NCI-H187 treated with DMSO at 0.1 percent for 48 hours (cell line): Measurements from ENCODE around the gene NSG2.
"Not testable (repeated sequence)": the region's sequence is repeated elsewhere in the genome, so short reads cannot be mapped to it uniquely, and the experiment has no call there.

Experiments
- DNase-seq: peaks from one replicate; lab custom pipeline; 2025; lab: John Stamatoyannopoulos, UW

NSG2 gene

GRCh38 chr5:174045470-174046025, at the start of gene NSG2:
TSS of gene NSG2 (plus strand) at chr5:174045706. CDS start at chr5:174046756, 1,050 bp downstream.
- peak; percentile 65 for DNase-seq

GRCh38 chr5:173997331-173997730, 48.2 kb upstream of the NSG2 start:
- no peak for DNase-seq

GRCh38 chr5:173998531-173998930, 47.0 kb upstream of the NSG2 start:
- DNase-seq = no peak

GRCh38 chr5:174000076-174000475, 45.4 kb upstream of the NSG2 start:
- DNase-seq = no peak

GRCh38 chr5:174003795-174004194, 41.7 kb upstream of the NSG2 start:
- no peak for DNase-seq

- no peak for DNase-seq
These were observed 36.6 kb upstream of the NSG2 start for GRCh38 chr5:174008922-174009321.

GRCh38 chr5:174010365-174010764, 35.1 kb upstream of the NSG2 start:
- DNase-seq = no peak

GRCh38 chr5:174011441-174011840, 34.1 kb upstream of the NSG2 start:
- no peak for DNase-seq

- not testable (repeated sequence) for DNase-seq
These were observed 25.2 kb upstream of the NSG2 start for GRCh38 chr5:174020069-174020927.

GRCh38 chr5:174020928-174021304, 24.6 kb upstream of the NSG2 start:
- no peak for DNase-seq

GRCh38 chr5:174022384-174023095, 23.0 kb upstream of the NSG2 start:
- no peak for DNase-seq

GRCh38 chr5:174030286-174030685, 15.2 kb upstream of the NSG2 start:
- no peak for DNase-seq

GRCh38 chr5:174044466-174045254, 846 bp upstream of the NSG2 start:
- no peak for DNase-seq

GRCh38 chr5:174046558-174046957, 1.1 kb downstream of the NSG2 start:
- DNase-seq = no peak

GRCh38 chr5:174047472-174048099, 2.1 kb downstream of the NSG2 start:
- no peak for DNase-seq

- no peak for DNase-seq
These were observed 7.1 kb downstream of the NSG2 start for GRCh38 chr5:174052636-174053035.

GRCh38 chr5:174053905-174054304, 8.4 kb downstream of the NSG2 start:
- no peak for DNase-seq

- no peak for DNase-seq
These were observed 10.8 kb downstream of the NSG2 start for GRCh38 chr5:174056064-174056847.

- no peak for DNase-seq
These were observed 11.7 kb downstream of the NSG2 start for GRCh38 chr5:174057206-174057605.

- DNase-seq = no peak
These were observed 13.1 kb downstream of the NSG2 start for GRCh38 chr5:174058433-174059122.
